ENCODE data around the gene PPM1E.
"Not testable (repeated sequence)": the region's sequence is repeated elsewhere in the genome, so short reads cannot be mapped to it uniquely, and the experiment has no call there.

The PPM1E gene

DNA sequence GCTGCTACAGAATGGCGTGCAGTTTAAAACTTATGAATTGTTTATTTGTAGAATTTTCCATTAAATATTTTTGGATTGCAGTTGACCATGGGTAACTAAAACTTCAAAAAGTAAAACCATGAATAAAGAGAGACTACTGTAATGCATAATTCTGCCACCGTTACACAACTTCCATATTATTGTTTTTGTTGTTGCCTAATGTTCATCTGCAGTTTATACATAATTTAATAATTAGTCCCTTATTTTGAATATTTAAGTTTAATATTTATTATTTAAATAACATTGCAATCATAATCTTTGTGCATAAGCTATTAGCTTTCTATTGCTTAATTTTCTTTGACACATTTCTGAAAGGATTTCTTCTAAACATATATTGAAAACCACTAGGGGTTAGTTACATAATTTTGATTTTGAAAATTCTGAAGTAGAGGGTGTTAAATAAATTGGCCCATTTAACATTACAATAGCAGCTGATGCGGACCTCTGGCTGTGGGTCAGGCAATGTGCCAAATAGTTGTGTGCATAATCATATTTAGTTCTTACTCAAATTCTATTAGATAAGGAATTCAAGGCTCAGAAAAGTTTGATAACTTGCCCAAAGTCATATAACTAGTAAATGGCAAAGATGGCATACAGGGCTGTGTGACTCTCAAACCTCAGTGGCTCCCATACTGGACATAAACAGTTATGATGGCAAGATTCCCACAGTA, 31.1 kb downstream of the PPM1E start (continued):
- TF ChIP-seq TSHZ2 (CRISPR knock-in tag; IDR thresholded peaks at IDR 0.05): peak; percentile 84

GRCh38 chr17:58788199-58788598, 32.5 kb downstream of the PPM1E start:
- no peak for ATAC-seq

DNA sequence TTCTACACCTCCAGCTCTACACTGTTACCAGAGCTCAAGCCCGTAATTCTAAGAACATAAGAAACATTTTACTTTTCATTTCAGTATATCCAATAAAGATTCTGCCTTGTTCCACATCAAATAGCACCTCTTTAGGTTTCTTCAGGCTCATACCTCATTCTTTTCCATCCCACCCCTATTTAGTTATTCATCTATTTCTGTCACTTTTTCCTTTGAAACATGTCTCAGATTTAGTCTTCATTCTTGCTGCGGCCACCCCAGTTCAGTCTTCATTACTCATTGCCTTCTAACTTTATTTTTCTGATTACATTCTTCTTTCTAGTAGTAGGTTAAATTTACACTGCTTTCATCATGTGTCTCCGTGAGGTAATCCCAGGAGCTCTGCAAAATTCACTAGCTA, 33.5 kb downstream of the PPM1E start:
- ATAC-seq: no peak
- no peak for TF ChIP-seq ARNTL (CRISPR knock-in tag; IDR thresholded peaks at IDR 0.05; ENCODE audit: borderline replicate concordance, low read depth)
- no peak for TF ChIP-seq PATZ1 (CRISPR knock-in tag; IDR thresholded peaks at IDR 0.05; ENCODE audit: borderline replicate concordance)
- no peak for TF ChIP-seq PPARA (CRISPR knock-in tag; IDR thresholded peaks at IDR 0.05; ENCODE audit: borderline replicate concordance)
- no peak for TF ChIP-seq GLIS3 (CRISPR knock-in tag; IDR thresholded peaks at IDR 0.05)
- TF ChIP-seq POU6F1 (CRISPR knock-in tag; IDR thresholded peaks at IDR 0.05; ENCODE audit: borderline replicate concordance, low read depth): no peak
- TF ChIP-seq BACH2 (CRISPR knock-in tag; IDR thresholded peaks at IDR 0.05; ENCODE audit: borderline replicate concordance): no peak
- TF ChIP-seq OSR1 (CRISPR knock-in tag; IDR thresholded peaks at IDR 0.05): no peak

More at GRCh38 chr17:58788199-58788598, 32.5 kb downstream of the PPM1E start:
- TF ChIP-seq ISL1 (CRISPR knock-in tag; IDR thresholded peaks at IDR 0.05) (no peak), POU6F1 (CRISPR knock-in tag; IDR thresholded peaks at IDR 0.05; ENCODE audit: borderline replicate concordance, low read depth) (no peak)

- TF ChIP-seq, protein P1, sequence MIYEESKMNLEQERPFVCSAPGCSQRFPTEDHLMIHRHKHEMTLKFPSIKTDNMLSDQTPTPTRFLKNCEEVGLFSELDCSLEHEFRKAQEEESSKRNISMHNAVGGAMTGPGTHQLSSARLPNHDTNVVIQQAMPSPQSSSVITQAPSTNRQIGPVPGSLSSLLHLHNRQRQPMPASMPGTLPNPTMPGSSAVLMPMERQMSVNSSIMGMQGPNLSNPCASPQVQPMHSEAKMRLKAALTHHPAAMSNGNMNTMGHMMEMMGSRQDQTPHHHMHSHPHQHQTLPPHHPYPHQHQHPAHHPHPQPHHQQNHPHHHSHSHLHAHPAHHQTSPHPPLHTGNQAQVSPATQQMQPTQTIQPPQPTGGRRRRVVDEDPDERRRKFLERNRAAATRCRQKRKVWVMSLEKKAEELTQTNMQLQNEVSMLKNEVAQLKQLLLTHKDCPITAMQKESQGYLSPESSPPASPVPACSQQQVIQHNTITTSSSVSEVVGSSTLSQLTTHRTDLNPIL (CRISPR knock-in tag; IDR thresholded peaks at IDR 0.05; ENCODE audit: low read depth): no peak
- TF ChIP-seq OSR1 (CRISPR knock-in tag; IDR thresholded peaks at IDR 0.05) (no peak), BACH2 (CRISPR knock-in tag; IDR thresholded peaks at IDR 0.05; ENCODE audit: borderline replicate concordance) (no peak), ZC3H10 (CRISPR knock-in tag; IDR thresholded peaks at IDR 0.05) (no peak), CSDC2 (CRISPR knock-in tag; IDR thresholded peaks at IDR 0.05) (no peak), ESRRG (CRISPR knock-in tag; IDR thresholded peaks at IDR 0.05) (no peak), ARNTL (CRISPR knock-in tag; IDR thresholded peaks at IDR 0.05; ENCODE audit: borderline replicate concordance, low read depth) (no peak), PATZ1 (CRISPR knock-in tag; IDR thresholded peaks at IDR 0.05; ENCODE audit: borderline replicate concordance) (no peak), SNAI2 (CRISPR knock-in tag; IDR thresholded peaks at IDR 0.05) (no peak)
- ATAC-seq: no peak
These were observed 34.2 kb downstream of the PPM1E start for GRCh38 chr17:58789831-58790230.

GRCh38 chr17:58794508-58794907, 38.9 kb downstream of the PPM1E start:
- not testable (repeated sequence) for ATAC-seq
